Upper lobe of right lung (tissue), 1 donor: ENCODE results near the gene ERVFRD-1. TPM values are rescaled to one million over a fixed set of nuclear protein-coding genes. Genes with fewer than 3 reads are reported as not detected.
"Not testable (repeated sequence)": the region's sequence is repeated elsewhere in the genome, so short reads cannot be mapped to it uniquely, and the experiment has no call there.

Source experiments
- ATAC-seq: fragments of 200-7000 bp; cut with Tn5 transposase; one replicate; pipeline ENCODE4 v1.9.1; 2020; ENCODE audit warnings: mild to moderate bottlenecking, moderate library complexity
- DNase-seq: peaks from one replicate; pipeline ENCODE4 v3.0.0-alpha.2; 2020
- H3K27ac ChIP-seq: fragments of 200-600 bp; one replicate; pipeline ENCODE4 v1.8.0; 2022
- H3K27me3 ChIP-seq: fragments of 200-600 bp; one replicate; pipeline ENCODE4 v1.8.0; 2022; ENCODE audit warnings: mild to moderate bottlenecking
- H3K36me3 ChIP-seq: fragments of 200-600 bp; one replicate; pipeline ENCODE4 v1.8.0; 2022
- H3K4me1 ChIP-seq: fragments of 200-600 bp; one replicate; pipeline ENCODE4 v1.8.0; 2022
- H3K4me3 ChIP-seq: fragments of 200-600 bp; one replicate; pipeline ENCODE4 v1.8.0; 2022; ENCODE audit warnings: mild to moderate bottlenecking
- H3K9me3 ChIP-seq: fragments of 200-600 bp; one replicate; pipeline ENCODE4 v1.8.0; 2022
- CTCF ChIP-seq: fragments of 200-600 bp; IDR thresholded peaks from one replicate; pipeline ENCODE4 v1.8.0; 2022; ENCODE audit warnings: antibody characterized with exemption
- intact Hi-C: fragments of 100-400 bp; cut with DNase I; formaldehyde crosslinking; loops from one replicate; pipeline ENCODE4 v1.11.0; 2022
- total RNA-seq: library from RNA; stranded (reverse); fragmentation: NEBNext Ultra II Directional; extraction: Animal tissue kit (Norgen Biotek cat#: 25700); gene quantifications from one replicate; pipeline ENCODE4 v1.2.1, GENCODE V29; 2021
- donor health status: DM: no; HTN: yes; CAD: no; lungs with severe emphysema.

The ERVFRD-1 gene
- total RNA-seq, 1 donor from 2014 or later, result 0.55 TPM

- DNase-seq, result no peak
- TF ChIP-seq CTCF, result no peak
- H3K27ac ChIP-seq, result peak overlapping the region; percentile 99
- H3K27me3 ChIP-seq, result no peaks in the 10 kb centered on the region
- H3K36me3 ChIP-seq, result no peaks in the 10 kb centered on the region
- no peaks in the 10 kb centered on the region for H3K9me3 ChIP-seq
- intact Hi-C loops, result no loop called here
- ATAC-seq, result no peak
- peak overlapping the region; percentile 99 for H3K4me3 ChIP-seq
- H3K4me1 ChIP-seq, result peaks cover 12% of the 10 kb centered on the region
Observed at GRCh38 chr6:11093376-11093625, 18.2 kb downstream of the ERVFRD-1 start.

- H3K27ac ChIP-seq, result peak overlapping the region; percentile 99
- no peak for TF ChIP-seq CTCF
- intact Hi-C loops, result no loop called here
- peak; percentile 2 for ATAC-seq
- H3K9me3 ChIP-seq, result no peaks in the 10 kb centered on the region
- H3K4me1 ChIP-seq, result peaks cover 12% of the 10 kb centered on the region
- H3K27me3 ChIP-seq, result no peaks in the 10 kb centered on the region
- H3K36me3 ChIP-seq, result no peaks in the 10 kb centered on the region
- peak overlapping the region; percentile 99 for H3K4me3 ChIP-seq
- DNase-seq, result no peak
Observed at GRCh38 chr6:11092668-11093375, 18.7 kb downstream of the ERVFRD-1 start.

DNA sequence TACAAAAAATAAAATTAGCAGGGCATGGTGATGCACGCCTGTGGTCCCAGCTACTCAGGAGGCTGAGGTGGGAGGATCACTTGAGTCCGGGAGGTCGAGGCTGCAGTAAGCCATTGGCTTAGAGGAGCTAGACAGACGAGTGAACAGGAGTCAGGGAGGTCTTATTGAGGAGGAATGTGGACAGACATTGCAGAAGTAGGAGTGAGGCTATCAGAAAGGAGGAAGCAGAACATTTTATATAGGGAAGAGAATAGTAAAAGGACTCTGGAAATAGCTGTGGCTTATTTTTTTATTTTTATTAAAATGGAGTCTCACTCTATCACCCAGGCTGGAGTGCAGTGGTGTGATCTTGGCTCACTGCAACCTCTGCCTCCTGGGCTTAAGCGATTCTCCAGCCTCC, 20.4 kb downstream of the ERVFRD-1 start:
- H3K9me3 ChIP-seq, DNase-seq, H3K36me3 ChIP-seq, ATAC-seq, H3K4me3 ChIP-seq, H3K27ac ChIP-seq, intact Hi-C loops, H3K27me3 ChIP-seq: not testable (repeated sequence)
- peaks cover 12% of the 10 kb centered on the region for H3K4me1 ChIP-seq

GRCh38 chr6:11089695-11090094, 21.8 kb downstream of the ERVFRD-1 start:
- Histone ChIP-seq H3K4me1 (peaks cover 2% of the 10 kb centered on the region), H3K9me3 (no peaks in the 10 kb centered on the region), H3K4me3 (no peak overlapping the region), H3K36me3 (no peaks in the 10 kb centered on the region), H3K27ac (no peak overlapping the region), H3K27me3 (no peaks in the 10 kb centered on the region)
- intact Hi-C loops, result no loop called here
- DNase-seq (no peak), ATAC-seq (no peak)
- TF ChIP-seq CTCF, result no peak

DNA sequence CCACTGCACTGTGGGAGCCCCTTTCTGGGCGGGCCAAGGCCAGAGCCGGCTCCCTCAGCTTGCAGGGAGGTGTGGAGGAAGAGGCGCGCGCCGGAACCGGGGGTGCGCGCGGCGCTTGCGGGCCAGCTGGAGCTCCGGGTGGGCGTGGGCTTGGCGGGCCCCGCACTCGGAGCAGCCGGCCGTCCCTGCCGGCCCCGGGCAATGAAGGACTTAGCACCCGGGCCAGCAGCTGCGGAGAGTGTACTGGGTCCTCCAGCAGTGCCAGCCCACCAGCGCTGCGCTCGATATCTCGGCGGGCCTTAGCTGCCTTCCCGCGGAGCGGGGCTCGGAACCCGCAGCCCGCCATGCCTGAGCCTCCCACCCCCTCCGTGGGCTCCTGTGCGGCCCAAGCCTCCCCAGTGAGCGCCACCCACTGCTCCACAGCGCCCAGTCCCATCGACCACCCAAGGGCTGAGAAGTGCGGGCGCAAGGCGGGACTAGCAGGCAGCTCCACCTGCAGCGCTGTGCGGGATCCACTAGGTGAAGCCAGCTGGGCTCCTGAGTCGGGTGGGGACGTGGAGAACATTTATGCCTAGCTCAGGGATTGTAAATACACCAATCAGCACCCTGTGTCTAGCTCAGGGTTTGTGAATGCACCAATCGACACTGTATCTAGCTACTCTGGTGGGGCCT, 24.2 kb downstream of the ERVFRD-1 start:
- H3K9me3 ChIP-seq, H3K27ac ChIP-seq, DNase-seq, intact Hi-C loops, ATAC-seq, H3K27me3 ChIP-seq, H3K4me1 ChIP-seq, H3K4me3 ChIP-seq, H3K36me3 ChIP-seq: not testable (repeated sequence)

- TF ChIP-seq CTCF, result no peak
- Histone ChIP-seq H3K27me3 (no peaks in the 10 kb centered on the region), H3K4me3 (no peak overlapping the region), H3K36me3 (no peaks in the 10 kb centered on the region), H3K27ac (no peak overlapping the region), H3K9me3 (no peaks in the 10 kb centered on the region), H3K4me1 (no peaks in the 10 kb centered on the region)
- DNase-seq, result no peak
- intact Hi-C loops, result no loop called here
- ATAC-seq, result no peak
Observed at GRCh38 chr6:11085758-11086435, 25.6 kb downstream of the ERVFRD-1 start.
